ENCODE data around the gene ASB6. TPM values are rescaled to one million over a fixed set of nuclear protein-coding genes. Genes with fewer than 3 reads are reported as not detected.
A peak's percentile ranks its signal among the peaks of the same experiment; 100 is the strongest.
"Not testable (repeated sequence)": the region's sequence is repeated elsewhere in the genome, so short reads cannot be mapped to it uniquely, and the experiment has no call there.

ASB6 gene
- total RNA-seq, 1 experiment from 2014 or later = 14.2 TPM

GRCh38 chr9:129606161-129607026 lies 35.6 kb downstream of the ASB6 start:
- DNase-seq (ENCODE audit: low read depth, low spot score) = no peak
- in situ Hi-C loops (cut with HindIII; ENCODE audit: low pct_unique_long_range_greater_than_20kb, low sequenced_read_pairs) = no loop called here

GRCh38 chr9:129604766-129605163 lies 37.2 kb downstream of the ASB6 start:
- DNase-seq (ENCODE audit: low read depth, low spot score) = no peak
- in situ Hi-C loops (cut with HindIII; ENCODE audit: low pct_unique_long_range_greater_than_20kb, low sequenced_read_pairs) = no loop called here

GRCh38 chr9:129604056-129604765 lies 37.7 kb downstream of the ASB6 start:
- in situ Hi-C loops (cut with HindIII; ENCODE audit: low pct_unique_long_range_greater_than_20kb, low sequenced_read_pairs) = no loop called here
- no peak for DNase-seq (ENCODE audit: low read depth, low spot score)

- in situ Hi-C loops (cut with HindIII; ENCODE audit: low pct_unique_long_range_greater_than_20kb, low sequenced_read_pairs) = no loop called here
- DNase-seq (ENCODE audit: low read depth, low spot score) = no peak
Measured at GRCh38 chr9:129602598-129603415, 39.1 kb downstream of the ASB6 start.

- in situ Hi-C loops (cut with HindIII; ENCODE audit: low pct_unique_long_range_greater_than_20kb, low sequenced_read_pairs) = no loop called here
- DNase-seq (ENCODE audit: low read depth, low spot score) = no peak
Measured at GRCh38 chr9:129601082-129601674, 40.8 kb downstream of the ASB6 start.

- no peak for DNase-seq (ENCODE audit: low read depth, low spot score)
- in situ Hi-C loops (cut with HindIII; ENCODE audit: low pct_unique_long_range_greater_than_20kb, low sequenced_read_pairs) = no loop called here
Measured at GRCh38 chr9:129598089-129598596, 43.8 kb downstream of the ASB6 start.

- in situ Hi-C loops (cut with HindIII; ENCODE audit: low pct_unique_long_range_greater_than_20kb, low sequenced_read_pairs) = no loop called here
- no peak for DNase-seq (ENCODE audit: low read depth, low spot score)
Measured at GRCh38 chr9:129597355-129598088, 44.4 kb downstream of the ASB6 start.

- DNase-seq (ENCODE audit: low read depth, low spot score) = no peak
Measured at GRCh38 chr9:129596541-129597331, 45.2 kb downstream of the ASB6 start.

GRCh38 chr9:129595903-129596540 lies 45.9 kb downstream of the ASB6 start:
- no peak for DNase-seq (ENCODE audit: low read depth, low spot score)
- in situ Hi-C loops (cut with HindIII; ENCODE audit: low pct_unique_long_range_greater_than_20kb, low sequenced_read_pairs) = no loop called here

More at GRCh38 chr9:129596541-129597331, 45.2 kb downstream of the ASB6 start:
- in situ Hi-C loops (cut with HindIII; ENCODE audit: low pct_unique_long_range_greater_than_20kb, low sequenced_read_pairs) = no loop called here

- no peak for DNase-seq (ENCODE audit: low read depth, low spot score)
Measured at GRCh38 chr9:129595311-129595741, 46.6 kb downstream of the ASB6 start.

GRCh38 chr9:129594632-129595031 lies 47.3 kb downstream of the ASB6 start:
- DNase-seq (ENCODE audit: low read depth, low spot score) = no peak
- in situ Hi-C loops (cut with HindIII; ENCODE audit: low pct_unique_long_range_greater_than_20kb, low sequenced_read_pairs) = no loop called here

More at GRCh38 chr9:129595311-129595741, 46.6 kb downstream of the ASB6 start:
- in situ Hi-C loops (cut with HindIII; ENCODE audit: low pct_unique_long_range_greater_than_20kb, low sequenced_read_pairs) = no loop called here

- in situ Hi-C loops (cut with HindIII; ENCODE audit: low pct_unique_long_range_greater_than_20kb, low sequenced_read_pairs) = not testable (repeated sequence)
Measured at GRCh38 chr9:129592790-129593189, 49.2 kb downstream of the ASB6 start.

GRCh38 chr9:129591916-129592315 lies 50.0 kb downstream of the ASB6 start:
- no peak for DNase-seq (ENCODE audit: low read depth, low spot score)
- in situ Hi-C loops (cut with HindIII; ENCODE audit: low pct_unique_long_range_greater_than_20kb, low sequenced_read_pairs) = no loop called here

More at GRCh38 chr9:129592790-129593189, 49.2 kb downstream of the ASB6 start:
- not testable (repeated sequence) for DNase-seq (ENCODE audit: low read depth, low spot score)

- DNase-seq (ENCODE audit: low read depth, low spot score) = no peak
- in situ Hi-C loops (cut with HindIII; ENCODE audit: low pct_unique_long_range_greater_than_20kb, low sequenced_read_pairs) = no loop called here
Measured at GRCh38 chr9:129590466-129590865, 51.5 kb downstream of the ASB6 start.

- peak; percentile 43 for DNase-seq (ENCODE audit: low read depth, low spot score)
- in situ Hi-C loops (cut with HindIII; ENCODE audit: low pct_unique_long_range_greater_than_20kb, low sequenced_read_pairs) = no loop called here
Measured at GRCh38 chr9:129587487-129588262, 54.3 kb downstream of the ASB6 start.
